CD4-positive, alpha-beta T cell (primary cell): ENCODE measurements around the gene HADH. TPM values are rescaled to one million over a fixed set of nuclear protein-coding genes. Genes with fewer than 3 reads are reported as not detected.

Source experiments
- ATAC-seq: fragments of 200-7000 bp; cut with Tn5 transposase; one replicate; pipeline ENCODE4 v1.10.0; 2022; ENCODE audit warnings: mild to moderate bottlenecking; ENCODE audit not compliant: poor library complexity
- CTCF ChIA-PET: fragments of 350-600 bp; sonication (Branson Sonifier 250); formaldehyde crosslinking; loops from one replicate; lab custom pipeline; 2021; ENCODE audit warnings: antibody characterized with exemption, inconsistent platforms; lab: Charles Lee
- POLR2A ChIA-PET: fragments of 350-600 bp; sonication (Branson Sonifier 250); formaldehyde crosslinking; loops from one replicate; lab custom pipeline; 2021; ENCODE audit warnings: antibody characterized with exemption, inconsistent platforms; lab: Charles Lee
- DNase-seq, 14 experiments: peaks; one replicate each; pipeline ENCODE4 v3.0.0-alpha.2; 2013 to 2020; ENCODE audit warnings: mixed read lengths in 2 of 14
- H3K27ac ChIP-seq, 2 donors: one replicate each; pipeline versions ENCODE4 v1.5.1 to v1.7.0; 2013; ENCODE audit warnings: low read length in 2 of 2, low read depth in 1 of 2, mild to moderate bottlenecking in 1 of 2
- H3K27me3 ChIP-seq, 2 experiments: 1 replicate in 1 of 2; 2 replicates in 1 of 2; pipeline versions ENCODE4 v1.6.1 to v1.7.0; 2013; ENCODE audit warnings: low read length in 2 of 2, control low read depth in 1 of 2, mild to moderate bottlenecking in 1 of 2, moderate library complexity in 1 of 2; ENCODE audit not compliant: insufficient read depth in 2 of 2, control insufficient read depth in 1 of 2
- H3K36me3 ChIP-seq: one replicate; pipeline ENCODE4 v1.6.1; 2013; ENCODE audit warnings: low read length, control low read depth; ENCODE audit not compliant: insufficient read depth
- H3K4me1 ChIP-seq: one replicate; pipeline ENCODE4 v1.6.1; 2013; ENCODE audit warnings: low read length, control low read depth; ENCODE audit not compliant: insufficient read depth
- H3K4me3 ChIP-seq: one replicate; pipeline ENCODE4 v1.5.1; 2013; ENCODE audit warnings: mild to moderate bottlenecking, low read length, moderate library complexity
- H3K9me3 ChIP-seq, 2 experiments: 1 replicate in 1 of 2; 2 replicates in 1 of 2; pipeline versions ENCODE4 v1.6.1 to v1.7.0; 2013; ENCODE audit warnings: low read length in 2 of 2, mild to moderate bottlenecking in 2 of 2, control low read depth in 1 of 2, moderate library complexity in 1 of 2; ENCODE audit not compliant: control insufficient read depth in 1 of 2, insufficient read depth in 1 of 2
- H3K27ac Mint-ChIP-seq: one replicate; pipeline ENCODE4 v1.8.0; 2020; ENCODE audit warnings: mixed read lengths
- H3K27me3 Mint-ChIP-seq: one replicate; pipeline ENCODE4 v1.8.0; 2021; ENCODE audit warnings: mixed read lengths
- H3K36me3 Mint-ChIP-seq: one replicate; pipeline ENCODE4 v1.8.0; 2021; ENCODE audit warnings: low read depth, mixed read lengths
- H3K4me1 Mint-ChIP-seq: one replicate; pipeline ENCODE4 v1.8.0; 2021; ENCODE audit warnings: low read depth, mixed read lengths
- H3K4me3 Mint-ChIP-seq: one replicate; pipeline ENCODE4 v1.8.0; 2020; ENCODE audit warnings: mild to moderate bottlenecking, mixed read lengths
- H3K9me3 Mint-ChIP-seq: one replicate; pipeline ENCODE4 v1.8.0; 2020; ENCODE audit warnings: mixed read lengths
- CTCF ChIP-seq: fragments of 200-600 bp; IDR thresholded peaks from one replicate; pipeline ENCODE4 v1.8.0; 2022; ENCODE audit warnings: antibody characterized with exemption, mild to moderate bottlenecking
- intact Hi-C, 2 experiments: fragments of 100-400 bp; cut with DNase I in 1 of 2; cut with micrococcal nuclease in 1 of 2; formaldehyde crosslinking; loops; one replicate each; pipeline versions ENCODE4 v1.15.1 to v1.9.0; 2023 to 2025; cut with DNase I, micrococcal nuclease
- total RNA-seq, 174 experiments: library from RNA in 2 of 174; stranded (reverse) in 2 of 174; gene quantifications; one replicate each; pipeline ENCODE4 v1.2.3 and lab custom pipeline; 2021 to 2026

Gene HADH
- total RNA-seq, 2 experiments from 2014 or later: 16.1 to 16.3 TPM

DNA sequence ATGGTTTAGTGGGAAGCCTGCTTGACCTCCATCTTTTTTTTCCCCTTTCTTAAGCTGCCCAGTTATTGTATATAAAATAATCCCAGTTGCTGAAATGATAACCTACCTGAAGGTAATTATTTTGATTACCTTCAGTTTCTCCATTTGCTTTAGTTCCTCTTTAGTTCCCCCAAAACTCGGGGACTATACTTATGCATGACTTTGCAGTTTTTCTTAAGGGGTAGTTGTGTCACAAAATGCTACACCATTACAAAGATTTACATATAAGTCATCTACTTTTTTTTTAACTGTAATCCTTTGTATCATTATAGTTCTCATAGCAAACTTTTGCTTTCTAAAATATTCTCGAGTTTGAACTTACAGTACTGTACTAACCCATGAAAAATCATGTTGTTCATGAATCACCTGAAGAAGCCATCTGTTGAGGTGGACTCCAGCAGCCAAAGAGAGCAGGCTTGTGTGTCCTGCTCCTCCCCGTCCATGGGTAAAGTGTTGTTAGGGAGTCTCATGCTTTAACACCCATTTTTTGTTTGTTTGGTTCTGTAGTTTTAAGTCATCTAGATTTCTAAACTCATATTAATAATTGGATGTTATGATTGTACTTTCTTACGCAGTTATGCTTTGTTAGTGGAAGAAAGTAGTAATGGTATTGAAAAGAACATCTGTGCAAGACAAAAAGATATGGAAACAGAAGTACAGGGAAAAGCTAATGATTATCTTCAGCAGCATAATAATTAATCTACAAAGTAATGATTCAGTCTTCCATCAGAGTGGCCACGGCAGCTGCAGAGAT is 34.6 kb downstream of the HADH start:
- DNase-seq (no peak), ATAC-seq (no peak)
- POLR2A ChIA-PET: no interaction called here
- H3K9me3 ChIP-seq: no peaks in the 10 kb centered on the region
- H3K4me3 ChIP-seq: no peak overlapping the region
- H3K27me3 Mint-ChIP-seq: no peaks in the 10 kb centered on the region
- TF ChIP-seq CTCF: no peak
- intact Hi-C loops: no loop called here
- no peaks in the 10 kb centered on the region for H3K27me3 ChIP-seq
- no peak overlapping the region for H3K4me3 Mint-ChIP-seq
- H3K27ac ChIP-seq: no peak overlapping the region
- H3K36me3 ChIP-seq: peaks cover 30% of the 10 kb centered on the region
- H3K4me1 Mint-ChIP-seq: peaks cover 21% of the 10 kb centered on the region
- H3K9me3 Mint-ChIP-seq: no peaks in the 10 kb centered on the region
- peaks cover 71% of the 10 kb centered on the region for H3K36me3 Mint-ChIP-seq
- no peak overlapping the region for H3K27ac Mint-ChIP-seq
- CTCF ChIA-PET: interaction anchor here (1.6 kb wide), 1 partner anchor 548 kb away, joined by 7 read pairs; no protein-coding TSS in a partner anchor
- peaks cover 7% of the 10 kb centered on the region for H3K4me1 ChIP-seq

DNA sequence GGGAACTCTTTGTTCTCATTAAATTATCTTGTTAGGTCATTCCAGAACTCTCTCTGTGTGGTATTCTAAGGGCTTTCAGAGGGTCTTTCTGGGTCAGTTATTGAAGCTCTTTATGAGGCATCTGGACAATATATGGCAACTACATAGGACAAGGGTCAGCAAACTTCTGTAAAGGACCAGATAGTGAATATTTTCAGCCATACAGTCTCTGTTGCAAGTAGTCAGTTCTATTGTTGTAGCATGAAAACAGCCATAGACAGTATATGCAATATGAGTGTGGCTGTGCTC is 35.1 kb downstream of the HADH start:
- Mint-ChIP-seq H3K4me1 (peaks cover 22% of the 10 kb centered on the region), H3K9me3 (no peaks in the 10 kb centered on the region), H3K4me3 (no peak overlapping the region), H3K27ac (no peak overlapping the region), H3K27me3 (no peaks in the 10 kb centered on the region), H3K36me3 (peaks cover 66% of the 10 kb centered on the region)
- TF ChIP-seq CTCF: no peak
- intact Hi-C loops: loop anchor here in 1 of 2 experiments (5.0 kb wide), 1 partner anchor 487 kb away; no protein-coding TSS in a partner anchor
- peaks cover 26% of the 10 kb centered on the region for H3K36me3 ChIP-seq
- no peaks in the 10 kb centered on the region for H3K27me3 ChIP-seq
- no peak for DNase-seq
- H3K9me3 ChIP-seq: no peaks in the 10 kb centered on the region
- POLR2A ChIA-PET: no interaction called here
- no peak for ATAC-seq
- H3K4me3 ChIP-seq: no peak overlapping the region
- H3K27ac ChIP-seq: no peak overlapping the region
- CTCF ChIA-PET: no interaction called here
- peaks cover 12% of the 10 kb centered on the region for H3K4me1 ChIP-seq

DNA sequence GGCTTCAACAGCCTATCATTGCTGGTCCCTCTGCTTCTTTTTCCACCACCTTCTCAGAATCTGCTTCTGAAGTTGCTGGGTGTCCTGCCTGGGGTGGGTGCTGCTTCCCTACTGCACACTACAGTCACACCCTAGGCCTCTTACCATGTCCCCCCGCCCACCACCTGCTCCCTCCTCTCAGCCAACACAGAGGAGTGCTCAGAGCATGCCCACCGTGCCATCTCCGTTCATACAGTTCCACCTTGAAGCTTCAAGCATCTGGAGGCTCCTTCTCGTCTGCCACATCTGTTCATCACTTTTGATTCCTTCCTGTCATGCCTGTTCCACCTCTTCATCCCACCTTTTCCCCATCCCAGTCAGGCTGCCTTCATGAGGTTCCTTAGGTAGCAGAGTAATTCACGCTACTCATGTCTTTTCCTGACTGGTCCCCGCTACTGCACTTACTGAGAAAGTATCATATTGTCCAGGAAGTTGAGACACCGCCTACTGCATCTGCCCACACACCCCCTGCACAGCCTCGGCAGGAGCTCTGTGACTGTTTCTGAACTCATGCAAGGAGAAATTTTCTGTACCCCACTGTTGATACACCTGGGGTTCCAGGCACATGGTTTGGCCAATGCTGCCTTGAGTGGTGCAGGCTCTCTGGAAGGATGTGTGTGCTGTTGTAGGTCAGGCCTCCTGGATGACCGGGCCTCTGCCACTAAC is 39.5 kb downstream of the HADH start:
- intact Hi-C loops: loop anchor here in 1 of 2 experiments (5.0 kb wide), 1 partner anchor 483 kb away; no protein-coding TSS in a partner anchor
- ChIA-PET CTCF (interaction anchor here (0.7 to 3.8 kb wide), 15 partner anchors 10 to 559 kb away, joined by 3 to 44 read pairs (median 7); partner anchors contain the start of gene LEF1), POLR2A (interaction anchor here (0.6 to 3.4 kb wide), 20 partner anchors 10 to 550 kb away, joined by 3 to 21 read pairs (median 10); no protein-coding TSS in a partner anchor)
- H3K27me3 Mint-ChIP-seq: no peaks in the 10 kb centered on the region
- Histone ChIP-seq H3K9me3 (no peaks in the 10 kb centered on the region), H3K27me3 (no peaks in the 10 kb centered on the region), H3K36me3 (peaks cover 20% of the 10 kb centered on the region), H3K4me1 (peaks cover 31% of the 10 kb centered on the region), H3K27ac (peak overlapping the region in 1 of 2 donors; percentile 42), H3K4me3 (no peak overlapping the region)
- peak in 10 of 14 experiments; percentile 25 to 67 (median 35) for DNase-seq
- no peaks in the 10 kb centered on the region for H3K9me3 Mint-ChIP-seq
- no peak for TF ChIP-seq CTCF
- peaks cover 55% of the 10 kb centered on the region for H3K4me1 Mint-ChIP-seq
- H3K4me3 Mint-ChIP-seq: peak overlapping the region; percentile 61
- H3K36me3 Mint-ChIP-seq: peaks cover 37% of the 10 kb centered on the region
- peak overlapping the region; percentile 81 for H3K27ac Mint-ChIP-seq
- peak; percentile 60 for ATAC-seq
